Peyer's patch (tissue), 4 donors: ENCODE results near the gene YDJC.

Source experiments
- POLR2A ChIP-seq, 2 donors: fragments of 450-650 bp; IDR thresholded peaks; one replicate each; pipeline ENCODE4 v1.5.1; 2017; ENCODE audit warnings: antibody characterized with exemption in 2 of 2, mild to moderate bottlenecking in 2 of 2, moderate library complexity in 2 of 2
- TF ChIP-seq, protein P1 (sequence below), 6 experiments: fragments of 450-650 bp in 4 of 6; fragments of 200-600 bp in 2 of 6; sonication (generic) in 1 of 6; IDR thresholded peaks; one replicate each; pipeline ENCODE4 v1.5.1; 2017 to 2019; ENCODE audit warnings: antibody characterized with exemption in 6 of 6, mild to moderate bottlenecking in 3 of 6, moderate library complexity in 1 of 6

DNA sequence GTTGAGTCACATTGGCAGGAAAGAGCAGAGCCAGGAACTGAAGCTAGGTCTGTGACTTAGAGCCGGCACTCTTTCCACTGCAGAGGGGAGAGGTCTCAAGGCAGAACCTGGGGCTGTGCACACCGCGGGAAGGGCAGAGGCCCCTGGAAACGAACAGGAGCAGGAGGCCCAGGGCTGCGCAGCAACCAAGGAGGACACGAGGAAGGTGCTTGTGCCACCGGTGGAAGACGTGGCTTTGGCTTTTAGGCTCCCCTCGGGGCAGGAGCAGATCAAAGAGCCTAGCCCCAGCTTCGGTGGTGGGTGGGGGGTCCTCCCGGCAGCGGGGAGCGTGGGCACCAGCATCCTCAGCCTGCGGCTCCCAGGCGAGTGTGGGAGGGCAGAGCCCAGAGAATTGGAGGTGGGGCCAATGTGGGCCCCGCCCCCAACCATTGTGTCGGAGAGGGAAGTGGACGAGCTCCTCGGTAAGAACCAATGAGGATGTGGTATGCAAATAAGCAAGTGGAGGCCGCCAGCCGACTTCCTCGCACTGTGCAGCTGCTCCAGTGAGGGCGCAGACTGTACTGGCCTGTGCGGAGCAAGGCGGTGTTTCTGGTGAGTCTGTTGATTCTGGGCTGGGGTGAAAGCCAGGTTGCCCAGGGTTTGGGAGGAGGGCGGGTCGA is 2.5 kb upstream of the YDJC start, which contains the start of gene CCDC116:
- no peak for TF ChIP-seq POLR2A (IDR thresholded peaks at IDR 0.05)
- TF ChIP-seq, protein P1, sequence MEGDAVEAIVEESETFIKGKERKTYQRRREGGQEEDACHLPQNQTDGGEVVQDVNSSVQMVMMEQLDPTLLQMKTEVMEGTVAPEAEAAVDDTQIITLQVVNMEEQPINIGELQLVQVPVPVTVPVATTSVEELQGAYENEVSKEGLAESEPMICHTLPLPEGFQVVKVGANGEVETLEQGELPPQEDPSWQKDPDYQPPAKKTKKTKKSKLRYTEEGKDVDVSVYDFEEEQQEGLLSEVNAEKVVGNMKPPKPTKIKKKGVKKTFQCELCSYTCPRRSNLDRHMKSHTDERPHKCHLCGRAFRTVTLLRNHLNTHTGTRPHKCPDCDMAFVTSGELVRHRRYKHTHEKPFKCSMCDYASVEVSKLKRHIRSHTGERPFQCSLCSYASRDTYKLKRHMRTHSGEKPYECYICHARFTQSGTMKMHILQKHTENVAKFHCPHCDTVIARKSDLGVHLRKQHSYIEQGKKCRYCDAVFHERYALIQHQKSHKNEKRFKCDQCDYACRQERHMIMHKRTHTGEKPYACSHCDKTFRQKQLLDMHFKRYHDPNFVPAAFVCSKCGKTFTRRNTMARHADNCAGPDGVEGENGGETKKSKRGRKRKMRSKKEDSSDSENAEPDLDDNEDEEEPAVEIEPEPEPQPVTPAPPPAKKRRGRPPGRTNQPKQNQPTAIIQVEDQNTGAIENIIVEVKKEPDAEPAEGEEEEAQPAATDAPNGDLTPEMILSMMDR (IDR thresholded peaks at IDR 0.05) = no peak
